Ishikawa (cell line): ENCODE data around the gene WDR89.

Experiments used
- CEBPB ChIP-seq: IDR thresholded peaks from 2 replicates; pipeline ENCODE4 v1.6.1; 2012
- CREB1 ChIP-seq: IDR thresholded peaks from 2 replicates; pipeline ENCODE4 v1.6.1; 2012; ENCODE audit warnings: low read depth
- EGR1 ChIP-seq: IDR thresholded peaks from 2 replicates; pipeline ENCODE4 v1.6.1; 2012
- EP300 ChIP-seq: IDR thresholded peaks from 2 replicates; pipeline ENCODE4 v1.6.1; 2012; ENCODE audit warnings: borderline replicate concordance
- FOXM1 ChIP-seq: IDR thresholded peaks from 2 replicates; pipeline ENCODE4 v1.6.1; 2012; ENCODE audit warnings: low read depth, borderline replicate concordance
- NFIC ChIP-seq: IDR thresholded peaks from 2 replicates; pipeline ENCODE4 v1.6.1; 2012
- RAD21 ChIP-seq: IDR thresholded peaks from 2 replicates; pipeline ENCODE4 v1.6.1; 2012; ENCODE audit warnings: low read depth
- TAF1 ChIP-seq: IDR thresholded peaks from 2 replicates; pipeline ENCODE4 v1.6.1; 2012; ENCODE audit warnings: low read depth, mild to moderate bottlenecking
- TCF12 ChIP-seq: IDR thresholded peaks from 2 replicates; pipeline ENCODE4 v1.6.1; 2012; ENCODE audit warnings: low read depth
- TEAD4 ChIP-seq: IDR thresholded peaks from 2 replicates; pipeline ENCODE4 v1.6.1; 2012
- YY1 ChIP-seq: IDR thresholded peaks from 2 replicates; pipeline ENCODE4 v1.6.1; 2012; ENCODE audit warnings: low read depth
- ZBTB7A ChIP-seq: IDR thresholded peaks from 2 replicates; pipeline ENCODE4 v1.6.1; 2012; ENCODE audit warnings: low read depth
- TF ChIP-seq, protein P1 (sequence below): IDR thresholded peaks from 2 replicates; pipeline ENCODE4 v1.6.1; 2012; ENCODE audit warnings: low read depth, mild to moderate bottlenecking
- TF ChIP-seq, protein P2 (sequence below): IDR thresholded peaks from 2 replicates; pipeline ENCODE4 v1.6.1; 2012
- TF ChIP-seq, protein P3 (sequence below): IDR thresholded peaks from 2 replicates; pipeline ENCODE4 v1.6.1; 2012

WDR89 gene

DNA sequence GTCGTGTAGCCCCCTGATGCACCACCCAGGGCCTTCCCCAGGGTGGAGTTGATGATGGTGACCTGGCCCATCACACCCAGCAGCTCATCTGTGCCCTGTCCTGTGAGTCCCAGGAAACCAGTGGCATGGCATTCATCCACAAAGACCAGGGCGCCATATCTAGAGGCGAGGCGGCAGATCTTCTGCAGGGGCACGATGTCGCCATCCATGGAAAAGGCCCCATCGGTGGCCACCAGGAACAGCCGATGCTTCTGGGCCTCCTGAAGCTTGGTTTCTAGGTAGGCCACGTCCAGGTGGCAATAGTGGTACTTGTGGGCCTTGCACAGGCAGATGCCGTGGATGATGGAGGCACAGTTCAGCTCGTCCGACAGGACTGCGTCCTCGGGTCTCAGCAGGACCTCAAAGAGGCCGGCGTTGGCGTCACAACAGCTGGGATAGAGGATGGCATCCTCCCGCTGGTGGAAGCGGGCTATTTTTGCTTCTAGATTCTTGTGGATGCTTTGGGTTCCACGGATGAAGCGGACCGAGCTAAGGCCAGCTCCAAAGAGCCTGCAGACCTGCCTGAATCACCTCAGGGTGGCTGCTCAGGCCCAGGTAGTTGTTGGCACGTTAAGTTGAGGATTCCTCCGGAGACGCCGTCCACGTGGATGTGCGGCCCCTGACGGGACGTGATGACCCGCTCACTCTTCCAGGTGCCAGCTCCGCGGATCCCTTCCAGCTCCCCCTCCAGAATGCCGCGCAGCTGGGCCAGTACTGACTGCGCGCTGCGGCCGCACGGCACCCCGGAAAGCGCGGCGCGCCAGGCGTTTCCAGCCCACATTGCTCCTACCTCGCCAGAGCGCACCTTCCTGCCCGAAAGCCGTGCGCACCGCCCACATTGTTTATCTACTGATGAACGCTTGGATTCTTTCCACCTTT is 47.0 kb downstream of the WDR89 start:
- TF ChIP-seq TEAD4 (no peak), YY1 (no peak), TAF1 (no peak), EGR1 (no peak), CEBPB (no peak)
- TF ChIP-seq, protein P1, sequence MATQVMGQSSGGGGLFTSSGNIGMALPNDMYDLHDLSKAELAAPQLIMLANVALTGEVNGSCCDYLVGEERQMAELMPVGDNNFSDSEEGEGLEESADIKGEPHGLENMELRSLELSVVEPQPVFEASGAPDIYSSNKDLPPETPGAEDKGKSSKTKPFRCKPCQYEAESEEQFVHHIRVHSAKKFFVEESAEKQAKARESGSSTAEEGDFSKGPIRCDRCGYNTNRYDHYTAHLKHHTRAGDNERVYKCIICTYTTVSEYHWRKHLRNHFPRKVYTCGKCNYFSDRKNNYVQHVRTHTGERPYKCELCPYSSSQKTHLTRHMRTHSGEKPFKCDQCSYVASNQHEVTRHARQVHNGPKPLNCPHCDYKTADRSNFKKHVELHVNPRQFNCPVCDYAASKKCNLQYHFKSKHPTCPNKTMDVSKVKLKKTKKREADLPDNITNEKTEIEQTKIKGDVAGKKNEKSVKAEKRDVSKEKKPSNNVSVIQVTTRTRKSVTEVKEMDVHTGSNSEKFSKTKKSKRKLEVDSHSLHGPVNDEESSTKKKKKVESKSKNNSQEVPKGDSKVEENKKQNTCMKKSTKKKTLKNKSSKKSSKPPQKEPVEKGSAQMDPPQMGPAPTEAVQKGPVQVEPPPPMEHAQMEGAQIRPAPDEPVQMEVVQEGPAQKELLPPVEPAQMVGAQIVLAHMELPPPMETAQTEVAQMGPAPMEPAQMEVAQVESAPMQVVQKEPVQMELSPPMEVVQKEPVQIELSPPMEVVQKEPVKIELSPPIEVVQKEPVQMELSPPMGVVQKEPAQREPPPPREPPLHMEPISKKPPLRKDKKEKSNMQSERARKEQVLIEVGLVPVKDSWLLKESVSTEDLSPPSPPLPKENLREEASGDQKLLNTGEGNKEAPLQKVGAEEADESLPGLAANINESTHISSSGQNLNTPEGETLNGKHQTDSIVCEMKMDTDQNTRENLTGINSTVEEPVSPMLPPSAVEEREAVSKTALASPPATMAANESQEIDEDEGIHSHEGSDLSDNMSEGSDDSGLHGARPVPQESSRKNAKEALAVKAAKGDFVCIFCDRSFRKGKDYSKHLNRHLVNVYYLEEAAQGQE = no peak
- TF ChIP-seq, protein P2, sequence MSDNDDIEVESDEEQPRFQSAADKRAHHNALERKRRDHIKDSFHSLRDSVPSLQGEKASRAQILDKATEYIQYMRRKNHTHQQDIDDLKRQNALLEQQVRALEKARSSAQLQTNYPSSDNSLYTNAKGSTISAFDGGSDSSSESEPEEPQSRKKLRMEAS = no peak

DNA sequence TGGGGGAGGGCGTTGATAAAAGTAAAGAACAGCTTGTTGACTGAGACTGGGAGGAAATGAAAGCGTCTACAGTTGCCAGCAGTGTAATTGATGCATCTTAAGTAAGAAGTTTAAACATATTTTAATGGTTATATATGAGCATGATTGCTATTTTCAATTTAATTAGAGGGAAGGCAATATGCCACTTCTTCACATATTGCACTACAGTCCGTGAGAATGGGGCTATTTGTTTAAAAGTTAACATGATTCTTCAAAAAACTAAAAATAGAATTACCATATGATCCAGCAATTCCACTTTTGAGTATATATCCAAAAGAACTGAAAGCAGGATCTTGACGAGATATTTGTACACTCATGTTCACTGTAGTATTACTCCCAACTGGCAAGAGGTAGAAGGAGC is 60.2 kb downstream of the WDR89 start:
- TF ChIP-seq CREB1 (no peak), FOXM1 (no peak), TCF12 (no peak), EGR1 (no peak), TAF1 (no peak), CEBPB (no peak), RAD21 (no peak), ZBTB7A (no peak)
- TF ChIP-seq, protein P3, sequence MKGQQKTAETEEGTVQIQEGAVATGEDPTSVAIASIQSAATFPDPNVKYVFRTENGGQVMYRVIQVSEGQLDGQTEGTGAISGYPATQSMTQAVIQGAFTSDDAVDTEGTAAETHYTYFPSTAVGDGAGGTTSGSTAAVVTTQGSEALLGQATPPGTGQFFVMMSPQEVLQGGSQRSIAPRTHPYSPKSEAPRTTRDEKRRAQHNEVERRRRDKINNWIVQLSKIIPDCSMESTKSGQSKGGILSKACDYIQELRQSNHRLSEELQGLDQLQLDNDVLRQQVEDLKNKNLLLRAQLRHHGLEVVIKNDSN = no peak
- TF ChIP-seq, protein P1 = no peak
- TF ChIP-seq, protein P2 = no peak

DNA sequence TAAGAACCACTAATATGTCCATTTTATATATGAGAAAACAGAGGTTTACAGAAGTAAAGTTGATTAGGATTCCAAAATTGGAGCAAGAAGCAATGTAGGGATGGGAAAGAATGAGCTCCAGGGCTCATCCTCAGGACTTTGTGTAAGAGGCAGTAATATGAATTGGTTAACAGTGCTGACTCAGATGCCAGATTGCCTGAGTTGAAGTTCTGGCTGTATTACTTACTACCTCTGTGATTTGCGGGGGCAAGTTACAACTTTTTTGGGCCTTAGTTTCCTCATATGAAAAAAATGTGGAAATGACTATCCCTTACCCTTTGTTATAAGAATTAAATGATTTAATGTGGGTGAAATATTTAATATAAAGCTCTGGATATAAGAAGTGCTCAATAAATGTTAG is 63.4 kb downstream of the WDR89 start:
- TF ChIP-seq, protein P1 = no peak
- TF ChIP-seq NFIC = no peak
- TF ChIP-seq ZBTB7A = no peak
- no peak for TF ChIP-seq TAF1
- TF ChIP-seq TCF12 = no peak
- TF ChIP-seq FOXM1 = no peak

DNA sequence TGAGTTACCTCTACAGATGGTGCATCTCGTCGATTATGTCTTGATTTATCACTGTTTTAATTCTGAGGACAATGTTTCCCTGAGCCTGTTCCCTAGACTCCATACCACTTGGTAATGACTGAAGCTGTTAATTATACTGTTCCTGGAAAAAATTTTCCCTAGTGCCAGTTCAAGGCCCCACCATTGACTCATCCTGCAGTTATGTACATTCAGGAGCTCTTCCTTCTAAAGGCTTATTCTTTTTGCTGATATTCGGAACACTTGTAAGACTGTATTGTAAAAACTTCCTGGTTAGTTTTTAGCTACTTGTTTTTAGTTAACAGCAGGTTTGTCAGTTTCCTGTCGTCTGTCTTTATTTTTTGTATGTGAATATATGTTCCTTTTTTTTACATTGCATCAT is 68.1 kb downstream of the WDR89 start:
- TF ChIP-seq CEBPB (no peak), TEAD4 (no peak), TCF12 (no peak), FOXM1 (no peak), EP300 (no peak), NFIC (no peak), ZBTB7A (no peak), TAF1 (no peak), CREB1 (no peak), EGR1 (no peak)
- TF ChIP-seq, protein P1 = no peak
- TF ChIP-seq, protein P3 = no peak
- TF ChIP-seq, protein P2 = no peak
